Measurements from ENCODE around the gene PAF1.

Gene PAF1

GRCh38 chr19:39413911-39414608 is 23.2 kb upstream of the PAF1 start (continued):
- TF ChIP-seq ARNTL (CRISPR knock-in tag; IDR thresholded peaks at IDR 0.05; ENCODE audit: borderline replicate concordance, low read depth) (no peak), ESRRG (CRISPR knock-in tag; IDR thresholded peaks at IDR 0.05) (no peak), RARB (CRISPR knock-in tag; IDR thresholded peaks at IDR 0.05) (no peak)

- peak; percentile 0 for ATAC-seq
- TF ChIP-seq OSR1 (CRISPR knock-in tag; IDR thresholded peaks at IDR 0.05) (no peak), CREB5 (CRISPR knock-in tag; IDR thresholded peaks at IDR 0.05; ENCODE audit: low read depth) (no peak), RARB (CRISPR knock-in tag; IDR thresholded peaks at IDR 0.05) (no peak), PATZ1 (CRISPR knock-in tag; IDR thresholded peaks at IDR 0.05; ENCODE audit: borderline replicate concordance) (no peak), BACH2 (CRISPR knock-in tag; IDR thresholded peaks at IDR 0.05; ENCODE audit: borderline replicate concordance) (no peak)
These were observed 22.5 kb upstream of the PAF1 start for GRCh38 chr19:39413272-39413910.

- TF ChIP-seq SNAI2 (CRISPR knock-in tag; IDR thresholded peaks at IDR 0.05) (0 out of 2 replicates have a peak, but pooled peaks have one; percentile 2), GLIS3 (CRISPR knock-in tag; IDR thresholded peaks at IDR 0.05) (no peak)
- ATAC-seq, result no peak
These were observed 22.0 kb upstream of the PAF1 start for GRCh38 chr19:39412867-39413271.

GRCh38 chr19:39412100-39412866 is 21.4 kb upstream of the PAF1 start, which contains the start of gene PLEKHG2:
PLEKHG2 (plus strand) TSS chr19:39412669; CDS start chr19:39414087, 1,418 bp downstream.
- ATAC-seq, result peak; percentile 66
- peak; percentile 89; the same call in 1 of the 2 replicates for TF ChIP-seq TOX (CRISPR knock-in tag; IDR thresholded peaks at IDR 0.05; ENCODE audit: borderline replicate concordance)
- TF ChIP-seq ZC3H10 (CRISPR knock-in tag; IDR thresholded peaks at IDR 0.05), result peak; percentile 92
- TF ChIP-seq POU6F1 (CRISPR knock-in tag; IDR thresholded peaks at IDR 0.05; ENCODE audit: borderline replicate concordance, low read depth), result 0 out of 2 replicates have a peak, but pooled peaks have one; percentile 25
- TF ChIP-seq ZFP30 (CRISPR knock-in tag; IDR thresholded peaks at IDR 0.05), result no peak
- TF ChIP-seq ZNF8 (CRISPR knock-in tag; IDR thresholded peaks at IDR 0.05), result no peak
- TF ChIP-seq BACH2 (CRISPR knock-in tag; IDR thresholded peaks at IDR 0.05; ENCODE audit: borderline replicate concordance), result no peak
- TF ChIP-seq ZNF565 (CRISPR knock-in tag; conservative IDR thresholded peaks at IDR 0.05; ENCODE audit: low read depth), result no peak
- peak; percentile 30; the same call in 1 of the 2 replicates for TF ChIP-seq TCF4 (CRISPR knock-in tag; IDR thresholded peaks at IDR 0.05; ENCODE audit: borderline replicate concordance)
- TF ChIP-seq GLIS3 (CRISPR knock-in tag; IDR thresholded peaks at IDR 0.05), result peak; percentile 79
- TF ChIP-seq CSRNP3 (CRISPR knock-in tag; IDR thresholded peaks at IDR 0.05), result 0 out of 2 replicates have a peak, but pooled peaks have one; percentile 88
- TF ChIP-seq PATZ1 (CRISPR knock-in tag; IDR thresholded peaks at IDR 0.05; ENCODE audit: borderline replicate concordance), result no peak; the same call in none of the 2 replicates
- TF ChIP-seq RARB (CRISPR knock-in tag; IDR thresholded peaks at IDR 0.05), result peak; percentile 92; the same call in 1 of the 2 replicates
- no peak; the same call in none of the 2 replicates for TF ChIP-seq TSHZ2 (CRISPR knock-in tag; IDR thresholded peaks at IDR 0.05)
- peak; percentile 54; the same call in 1 of the 2 replicates for TF ChIP-seq CREB5 (CRISPR knock-in tag; IDR thresholded peaks at IDR 0.05; ENCODE audit: low read depth)
- TF ChIP-seq ZNF70 (CRISPR knock-in tag; IDR thresholded peaks at IDR 0.05), result no peak
- no peak for TF ChIP-seq ISL1 (CRISPR knock-in tag; IDR thresholded peaks at IDR 0.05)
- peak; percentile 67; the same call in 1 of the 2 replicates for TF ChIP-seq ESRRG (CRISPR knock-in tag; IDR thresholded peaks at IDR 0.05)
